DND-41 (cell line): ENCODE data around the gene DIAPH1.

Experiments used
- ATAC-seq: fragments of 200-7000 bp; cut with Tn5 transposase; 3 replicates; pipeline ENCODE4 v1.9.1; 2021; ENCODE audit warnings: low read depth; ENCODE audit not compliant: insufficient read depth
- DNase-seq: peaks from one replicate; pipeline ENCODE4 v3.0.0-alpha.2; 2020
- H2AFZ ChIP-seq: 2 replicates; pipeline ENCODE4 v1.6.0; 2012; ENCODE audit warnings: low read depth, low read length
- H3K27ac ChIP-seq: 2 replicates; pipeline ENCODE4 v1.5.1; 2012; ENCODE audit warnings: low read length, inconsistent platforms
- H3K27me3 ChIP-seq: fragments of 200-600 bp; sonication (generic); 2 replicates; pipeline ENCODE4 v1.6.0; 2012; ENCODE audit warnings: low read length, mild to moderate bottlenecking, inconsistent platforms; ENCODE audit not compliant: insufficient read depth, poor library complexity
- H3K36me3 ChIP-seq: 2 replicates; pipeline ENCODE4 v1.5.1; 2012; ENCODE audit warnings: low read length, inconsistent platforms; ENCODE audit not compliant: insufficient read depth
- H3K4me1 ChIP-seq: 2 replicates; pipeline ENCODE4 v1.5.1; 2012; ENCODE audit warnings: mild to moderate bottlenecking, low read length; ENCODE audit not compliant: insufficient read depth
- H3K4me2 ChIP-seq: 2 replicates; pipeline ENCODE4 v1.6.0; 2012; ENCODE audit warnings: mild to moderate bottlenecking, moderate library complexity, low read length, inconsistent platforms; ENCODE audit not compliant: insufficient read depth
- H3K4me3 ChIP-seq, 2 experiments: fragments of 200-600 bp in 1 of 2; shearing (Covaris generic) in 1 of 2; 2 replicates each; pipeline ENCODE4 v1.5.1; 2012 to 2016; ENCODE audit warnings: inconsistent platforms in 2 of 2, low read length in 2 of 2, mild to moderate bottlenecking in 2 of 2, low read depth in 1 of 2, moderate library complexity in 1 of 2
- H3K79me2 ChIP-seq: 2 replicates; pipeline ENCODE4 v1.6.0; 2012; ENCODE audit warnings: low read length, inconsistent platforms; ENCODE audit not compliant: insufficient read depth
- H3K9ac ChIP-seq: 2 replicates; pipeline ENCODE4 v1.6.0; 2012; ENCODE audit warnings: low read depth, mild to moderate bottlenecking, inconsistent platforms, low read length, moderate library complexity
- H3K9me3 ChIP-seq: 2 replicates; pipeline ENCODE4 v1.5.1; 2012; ENCODE audit warnings: low read length, moderate library complexity, mild to moderate bottlenecking, inconsistent platforms; ENCODE audit not compliant: insufficient read depth, severe bottlenecking
- H4K20me1 ChIP-seq: 2 replicates; pipeline ENCODE4 v1.6.0; 2012; ENCODE audit warnings: low read length; ENCODE audit not compliant: insufficient read depth
- EZH2 ChIP-seq: IDR thresholded peaks from 3 replicates; pipeline ENCODE4 v1.6.1; 2012; ENCODE audit warnings: borderline replicate concordance, low read depth, mild to moderate bottlenecking, moderate library complexity, low read length, inconsistent platforms; ENCODE audit not compliant: severe bottlenecking
- TF ChIP-seq, protein P1 (sequence below): IDR thresholded peaks from 2 replicates; pipeline ENCODE4 v1.5.1; 2012; ENCODE audit warnings: borderline replicate concordance, low read length, moderate library complexity, mild to moderate bottlenecking; ENCODE audit not compliant: poor library complexity, severe bottlenecking; ENCODE audit errors: extremely low read depth

The DIAPH1 gene

DNA sequence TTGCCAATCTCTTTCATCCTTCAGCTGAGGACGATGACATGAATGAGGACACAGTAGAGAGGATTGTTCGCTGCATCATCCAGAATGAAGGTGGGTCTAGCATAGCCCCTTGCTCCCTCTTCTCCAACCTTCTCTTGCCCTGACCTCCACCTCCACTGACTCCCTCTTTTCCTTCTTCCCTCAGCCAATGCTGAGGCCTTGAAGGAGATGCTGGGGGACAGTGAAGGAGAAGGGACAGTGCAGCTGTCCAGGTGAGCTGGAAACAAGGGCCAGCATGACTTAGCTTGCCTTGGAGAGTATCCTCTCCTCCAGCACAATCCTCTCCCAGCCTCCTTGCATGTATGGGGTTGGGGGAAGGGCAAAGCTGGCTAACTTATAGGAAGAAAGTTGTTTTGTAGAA lies 20.0 kb upstream of the DIAPH1 start:
- H3K27me3 ChIP-seq = no peaks in the 10 kb centered on the region
- peaks cover 37% of the 10 kb centered on the region for H3K4me1 ChIP-seq
- H3K27ac ChIP-seq = no peak overlapping the region
- TF ChIP-seq EZH2 = no peak
- TF ChIP-seq, protein P1, sequence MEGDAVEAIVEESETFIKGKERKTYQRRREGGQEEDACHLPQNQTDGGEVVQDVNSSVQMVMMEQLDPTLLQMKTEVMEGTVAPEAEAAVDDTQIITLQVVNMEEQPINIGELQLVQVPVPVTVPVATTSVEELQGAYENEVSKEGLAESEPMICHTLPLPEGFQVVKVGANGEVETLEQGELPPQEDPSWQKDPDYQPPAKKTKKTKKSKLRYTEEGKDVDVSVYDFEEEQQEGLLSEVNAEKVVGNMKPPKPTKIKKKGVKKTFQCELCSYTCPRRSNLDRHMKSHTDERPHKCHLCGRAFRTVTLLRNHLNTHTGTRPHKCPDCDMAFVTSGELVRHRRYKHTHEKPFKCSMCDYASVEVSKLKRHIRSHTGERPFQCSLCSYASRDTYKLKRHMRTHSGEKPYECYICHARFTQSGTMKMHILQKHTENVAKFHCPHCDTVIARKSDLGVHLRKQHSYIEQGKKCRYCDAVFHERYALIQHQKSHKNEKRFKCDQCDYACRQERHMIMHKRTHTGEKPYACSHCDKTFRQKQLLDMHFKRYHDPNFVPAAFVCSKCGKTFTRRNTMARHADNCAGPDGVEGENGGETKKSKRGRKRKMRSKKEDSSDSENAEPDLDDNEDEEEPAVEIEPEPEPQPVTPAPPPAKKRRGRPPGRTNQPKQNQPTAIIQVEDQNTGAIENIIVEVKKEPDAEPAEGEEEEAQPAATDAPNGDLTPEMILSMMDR = no peak
- no peak overlapping the region for H3K4me3 ChIP-seq
- peaks cover 20% of the 10 kb centered on the region for H4K20me1 ChIP-seq
- DNase-seq = no peak
- no peak overlapping the region for H3K4me2 ChIP-seq
- ATAC-seq = no peak
- H3K79me2 ChIP-seq = peaks cover 29% of the 10 kb centered on the region
- H2AFZ ChIP-seq = no peak overlapping the region
- no peak overlapping the region for H3K9ac ChIP-seq
- peaks cover 15% of the 10 kb centered on the region for H3K36me3 ChIP-seq
- no peaks in the 10 kb centered on the region for H3K9me3 ChIP-seq

DNA sequence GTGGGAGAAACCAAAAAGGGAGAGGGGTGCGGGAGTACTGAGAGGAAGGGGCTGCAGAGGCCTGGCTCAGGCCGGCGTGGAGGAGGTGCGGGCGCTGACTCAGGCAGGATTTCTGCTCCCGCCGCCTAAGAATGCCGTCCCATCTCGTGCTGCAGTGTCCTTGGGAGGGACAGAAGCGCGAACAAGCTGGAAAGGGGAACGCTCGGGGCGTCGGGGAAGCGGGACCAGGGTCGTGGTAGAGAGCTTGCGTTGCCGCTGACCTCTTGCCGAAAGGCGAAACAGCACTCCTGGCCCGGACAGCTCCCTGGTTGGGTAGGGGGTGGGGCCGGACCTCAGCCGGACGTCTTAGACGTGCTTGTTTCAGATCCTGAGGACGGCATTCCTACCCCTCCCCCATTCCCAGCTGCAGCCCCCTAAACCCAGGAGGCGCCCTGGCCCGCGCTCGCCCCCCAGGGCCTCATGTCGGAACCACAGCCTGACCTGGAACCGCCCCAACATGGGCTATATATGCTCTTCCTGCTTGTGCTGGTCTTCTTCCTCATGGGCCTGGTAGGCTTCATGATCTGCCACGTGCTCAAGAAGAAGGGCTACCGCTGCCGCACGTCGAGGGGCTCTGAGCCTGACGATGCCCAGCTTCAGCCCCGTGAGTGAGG lies 19.1 kb upstream of the DIAPH1 start:
- H3K4me2 ChIP-seq = peak overlapping the region; percentile 100
- DNase-seq (peak; percentile 23), ATAC-seq (no peak)
- H2AFZ ChIP-seq = peak overlapping the region; percentile 99; the same call in 1 of the 2 replicates
- no peaks in the 10 kb centered on the region for H3K27me3 ChIP-seq
- TF ChIP-seq EZH2 = no peak
- TF ChIP-seq, protein P1 = peak; percentile 17
- peaks cover 19% of the 10 kb centered on the region for H3K36me3 ChIP-seq
- H3K27ac ChIP-seq = no peak overlapping the region
- H4K20me1 ChIP-seq = peaks cover 20% of the 10 kb centered on the region
- H3K9me3 ChIP-seq = no peaks in the 10 kb centered on the region
- peak overlapping the region; percentile 87 for H3K9ac ChIP-seq
- H3K4me1 ChIP-seq = peaks cover 37% of the 10 kb centered on the region
- peak overlapping the region; percentile 82 to 98; a peak in 3 of 4 replicates for H3K4me3 ChIP-seq
- peaks cover 35% of the 10 kb centered on the region for H3K79me2 ChIP-seq

DNA sequence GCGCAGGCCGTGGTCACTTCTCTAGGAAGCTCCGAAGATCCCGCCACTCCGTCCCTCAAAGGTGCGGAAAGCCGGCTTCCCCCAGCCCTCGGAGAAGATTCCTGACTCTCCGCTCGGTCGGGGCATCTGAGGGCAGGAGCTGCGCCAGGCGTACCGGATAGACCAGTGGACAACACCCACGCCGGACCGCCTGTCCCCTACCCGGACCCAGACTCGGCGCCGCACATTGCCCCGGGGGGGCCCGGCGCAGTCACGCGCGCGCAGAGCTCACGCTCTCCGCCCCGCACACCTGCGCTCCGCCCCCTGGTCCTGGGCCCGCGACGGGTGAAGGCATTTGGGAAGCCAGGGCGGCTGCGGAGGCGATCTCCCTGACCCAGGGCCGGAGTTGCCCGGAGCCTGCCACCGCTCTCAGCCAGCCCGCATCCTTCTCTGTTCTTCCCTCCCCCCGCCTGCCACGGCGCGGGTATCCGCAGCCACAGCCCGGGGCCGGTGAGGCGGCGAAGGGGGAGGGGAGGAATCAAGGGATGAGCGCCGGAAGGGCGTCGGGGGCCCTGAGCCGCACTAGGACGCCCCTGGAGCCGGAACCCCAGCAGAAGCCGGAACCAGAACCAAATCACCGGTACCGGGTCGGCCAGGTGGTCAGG lies 18.4 kb upstream of the DIAPH1 start:
- Histone ChIP-seq H3K27ac (no peak overlapping the region), H3K9ac (peak overlapping the region; percentile 87), H4K20me1 (peaks cover 25% of the 10 kb centered on the region), H3K4me3 (peak overlapping the region; percentile 82 to 98; a peak in 3 of 4 replicates), H3K79me2 (peaks cover 42% of the 10 kb centered on the region), H3K4me1 (peaks cover 43% of the 10 kb centered on the region), H3K27me3 (no peaks in the 10 kb centered on the region), H3K36me3 (peaks cover 25% of the 10 kb centered on the region), H3K9me3 (no peaks in the 10 kb centered on the region), H2AFZ (peak overlapping the region; percentile 99), H3K4me2 (peak overlapping the region; percentile 100)
- ATAC-seq (peak; percentile 58), DNase-seq (peak; percentile 45)
- no peak for TF ChIP-seq EZH2
- TF ChIP-seq, protein P1 = no peak
